ENCODE measurements around the gene S1PR3.

S1PR3 gene

GRCh38 chr9:89036383-89036782 is 45.1 kb downstream of the S1PR3 start:
- no peaks in the 10 kb centered on the region for H3K4me1 ChIP-seq (ENCODE audit: control insufficient read depth, insufficient read depth, low read length, poor library complexity, severe bottlenecking)
- H3K4me3 ChIP-seq (ENCODE audit: insufficient read depth, low read depth, low read length, poor library complexity, severe bottlenecking) = no peak overlapping the region
- no peaks in the 10 kb centered on the region for H3K36me3 ChIP-seq (ENCODE audit: control insufficient read depth, insufficient read depth, low read length)
- H3K27me3 ChIP-seq (replicated peaks; ENCODE audit: control insufficient read depth, insufficient read depth, low read length, poor library complexity, severe bottlenecking) = no peaks in the 10 kb centered on the region
- DNase-seq = no peak
- no peak overlapping the region for H3K27ac ChIP-seq (ENCODE audit: insufficient read depth, low read length, poor library complexity, severe bottlenecking)
- no peaks in the 10 kb centered on the region for H3K9me3 ChIP-seq (ENCODE audit: control insufficient read depth, low read length)

- Histone ChIP-seq H3K36me3 (ENCODE audit: control insufficient read depth, insufficient read depth, low read length) (no peaks in the 10 kb centered on the region), H3K4me3 (ENCODE audit: insufficient read depth, low read depth, low read length, poor library complexity, severe bottlenecking) (no peak overlapping the region), H3K27ac (ENCODE audit: insufficient read depth, low read length, poor library complexity, severe bottlenecking) (no peak overlapping the region), H3K9me3 (ENCODE audit: control insufficient read depth, low read length) (no peaks in the 10 kb centered on the region), H3K4me1 (ENCODE audit: control insufficient read depth, insufficient read depth, low read length, poor library complexity, severe bottlenecking) (no peaks in the 10 kb centered on the region), H3K27me3 (replicated peaks; ENCODE audit: control insufficient read depth, insufficient read depth, low read length, poor library complexity, severe bottlenecking) (no peaks in the 10 kb centered on the region)
- no peak for DNase-seq
Observed at GRCh38 chr9:89036891-89037290, 45.6 kb downstream of the S1PR3 start.

- Histone ChIP-seq H3K4me1 (ENCODE audit: control insufficient read depth, insufficient read depth, low read length, poor library complexity, severe bottlenecking) (no peaks in the 10 kb centered on the region), H3K4me3 (ENCODE audit: insufficient read depth, low read depth, low read length, poor library complexity, severe bottlenecking) (no peak overlapping the region), H3K27me3 (replicated peaks; ENCODE audit: control insufficient read depth, insufficient read depth, low read length, poor library complexity, severe bottlenecking) (no peaks in the 10 kb centered on the region), H3K36me3 (ENCODE audit: control insufficient read depth, insufficient read depth, low read length) (no peaks in the 10 kb centered on the region), H3K9me3 (ENCODE audit: control insufficient read depth, low read length) (no peaks in the 10 kb centered on the region), H3K27ac (ENCODE audit: insufficient read depth, low read length, poor library complexity, severe bottlenecking) (no peak overlapping the region)
- no peak for DNase-seq
Observed at GRCh38 chr9:89037346-89037745, 46.1 kb downstream of the S1PR3 start.

- no peak for DNase-seq
Observed at GRCh38 chr9:89037891-89038290, 46.6 kb downstream of the S1PR3 start.

GRCh38 chr9:89038382-89039103 is 47.3 kb downstream of the S1PR3 start:
- no peak overlapping the region for H3K4me3 ChIP-seq (ENCODE audit: insufficient read depth, low read depth, low read length, poor library complexity, severe bottlenecking)
- no peaks in the 10 kb centered on the region for H3K36me3 ChIP-seq (ENCODE audit: control insufficient read depth, insufficient read depth, low read length)
- H3K27me3 ChIP-seq (replicated peaks; ENCODE audit: control insufficient read depth, insufficient read depth, low read length, poor library complexity, severe bottlenecking) = no peaks in the 10 kb centered on the region
- no peak overlapping the region for H3K27ac ChIP-seq (ENCODE audit: insufficient read depth, low read length, poor library complexity, severe bottlenecking)
- H3K4me1 ChIP-seq (ENCODE audit: control insufficient read depth, insufficient read depth, low read length, poor library complexity, severe bottlenecking) = no peaks in the 10 kb centered on the region
- no peaks in the 10 kb centered on the region for H3K9me3 ChIP-seq (ENCODE audit: control insufficient read depth, low read length)
- DNase-seq = no peak

More at GRCh38 chr9:89037891-89038290, 46.6 kb downstream of the S1PR3 start:
- Histone ChIP-seq H3K9me3 (ENCODE audit: control insufficient read depth, low read length) (no peaks in the 10 kb centered on the region), H3K4me1 (ENCODE audit: control insufficient read depth, insufficient read depth, low read length, poor library complexity, severe bottlenecking) (no peaks in the 10 kb centered on the region), H3K27me3 (replicated peaks; ENCODE audit: control insufficient read depth, insufficient read depth, low read length, poor library complexity, severe bottlenecking) (no peaks in the 10 kb centered on the region), H3K36me3 (ENCODE audit: control insufficient read depth, insufficient read depth, low read length) (no peaks in the 10 kb centered on the region), H3K4me3 (ENCODE audit: insufficient read depth, low read depth, low read length, poor library complexity, severe bottlenecking) (no peak overlapping the region), H3K27ac (ENCODE audit: insufficient read depth, low read length, poor library complexity, severe bottlenecking) (no peak overlapping the region)

GRCh38 chr9:89039104-89039465 is 47.8 kb downstream of the S1PR3 start:
- Histone ChIP-seq H3K36me3 (ENCODE audit: control insufficient read depth, insufficient read depth, low read length) (no peaks in the 10 kb centered on the region), H3K27me3 (replicated peaks; ENCODE audit: control insufficient read depth, insufficient read depth, low read length, poor library complexity, severe bottlenecking) (no peaks in the 10 kb centered on the region), H3K9me3 (ENCODE audit: control insufficient read depth, low read length) (no peaks in the 10 kb centered on the region), H3K4me1 (ENCODE audit: control insufficient read depth, insufficient read depth, low read length, poor library complexity, severe bottlenecking) (no peaks in the 10 kb centered on the region), H3K27ac (ENCODE audit: insufficient read depth, low read length, poor library complexity, severe bottlenecking) (no peak overlapping the region), H3K4me3 (ENCODE audit: insufficient read depth, low read depth, low read length, poor library complexity, severe bottlenecking) (no peak overlapping the region)
- no peak for DNase-seq

GRCh38 chr9:89039664-89040063 is 48.4 kb downstream of the S1PR3 start:
- no peaks in the 10 kb centered on the region for H3K27me3 ChIP-seq (replicated peaks; ENCODE audit: control insufficient read depth, insufficient read depth, low read length, poor library complexity, severe bottlenecking)
- no peak for DNase-seq
- no peaks in the 10 kb centered on the region for H3K36me3 ChIP-seq (ENCODE audit: control insufficient read depth, insufficient read depth, low read length)
- no peak overlapping the region for H3K27ac ChIP-seq (ENCODE audit: insufficient read depth, low read length, poor library complexity, severe bottlenecking)
- H3K9me3 ChIP-seq (ENCODE audit: control insufficient read depth, low read length) = no peaks in the 10 kb centered on the region
- no peaks in the 10 kb centered on the region for H3K4me1 ChIP-seq (ENCODE audit: control insufficient read depth, insufficient read depth, low read length, poor library complexity, severe bottlenecking)
- H3K4me3 ChIP-seq (ENCODE audit: insufficient read depth, low read depth, low read length, poor library complexity, severe bottlenecking) = no peak overlapping the region

- H3K27me3 ChIP-seq (replicated peaks; ENCODE audit: control insufficient read depth, insufficient read depth, low read length, poor library complexity, severe bottlenecking) = no peaks in the 10 kb centered on the region
- H3K4me1 ChIP-seq (ENCODE audit: control insufficient read depth, insufficient read depth, low read length, poor library complexity, severe bottlenecking) = no peaks in the 10 kb centered on the region
- H3K36me3 ChIP-seq (ENCODE audit: control insufficient read depth, insufficient read depth, low read length) = no peaks in the 10 kb centered on the region
- no peak for DNase-seq
- no peak overlapping the region for H3K4me3 ChIP-seq (ENCODE audit: insufficient read depth, low read depth, low read length, poor library complexity, severe bottlenecking)
- no peaks in the 10 kb centered on the region for H3K9me3 ChIP-seq (ENCODE audit: control insufficient read depth, low read length)
- no peak overlapping the region for H3K27ac ChIP-seq (ENCODE audit: insufficient read depth, low read length, poor library complexity, severe bottlenecking)
Observed at GRCh38 chr9:89042984-89043383, 51.7 kb downstream of the S1PR3 start.

GRCh38 chr9:89044104-89044503 is 52.8 kb downstream of the S1PR3 start:
- Histone ChIP-seq H3K27me3 (replicated peaks; ENCODE audit: control insufficient read depth, insufficient read depth, low read length, poor library complexity, severe bottlenecking) (no peaks in the 10 kb centered on the region), H3K4me3 (ENCODE audit: insufficient read depth, low read depth, low read length, poor library complexity, severe bottlenecking) (no peak overlapping the region), H3K9me3 (ENCODE audit: control insufficient read depth, low read length) (no peaks in the 10 kb centered on the region), H3K27ac (ENCODE audit: insufficient read depth, low read length, poor library complexity, severe bottlenecking) (no peak overlapping the region), H3K36me3 (ENCODE audit: control insufficient read depth, insufficient read depth, low read length) (no peaks in the 10 kb centered on the region), H3K4me1 (ENCODE audit: control insufficient read depth, insufficient read depth, low read length, poor library complexity, severe bottlenecking) (no peaks in the 10 kb centered on the region)
- DNase-seq = no peak

- H3K36me3 ChIP-seq (ENCODE audit: control insufficient read depth, insufficient read depth, low read length) = no peaks in the 10 kb centered on the region
- no peaks in the 10 kb centered on the region for H3K9me3 ChIP-seq (ENCODE audit: control insufficient read depth, low read length)
- DNase-seq = no peak
- no peak overlapping the region for H3K27ac ChIP-seq (ENCODE audit: insufficient read depth, low read length, poor library complexity, severe bottlenecking)
- H3K4me1 ChIP-seq (ENCODE audit: control insufficient read depth, insufficient read depth, low read length, poor library complexity, severe bottlenecking) = no peaks in the 10 kb centered on the region
- no peak overlapping the region for H3K4me3 ChIP-seq (ENCODE audit: insufficient read depth, low read depth, low read length, poor library complexity, severe bottlenecking)
- no peaks in the 10 kb centered on the region for H3K27me3 ChIP-seq (replicated peaks; ENCODE audit: control insufficient read depth, insufficient read depth, low read length, poor library complexity, severe bottlenecking)
Observed at GRCh38 chr9:89044881-89045280, 53.6 kb downstream of the S1PR3 start.

All from effector memory CD4-positive, alpha-beta T cell (primary cell).